GM19328 (cell line): ENCODE data around the gene DENND10.

Experiments
- ATAC-seq: cut with Tn5 transposase; IDR thresholded peaks from one replicate; pipeline ENCODE4 v1.9.1; 2021; ENCODE audit warnings: mild to moderate bottlenecking, moderate library complexity; ENCODE audit not compliant: unreplicated experiment

DENND10 gene

GRCh38 chr10:119103903-119104653, at the start of gene DENND10:
Gene DENND10, plus strand, starts transcription at chr10:119104113. Its CDS starts 30 bp downstream, at chr10:119104143.
- peak; percentile 72 for ATAC-seq

GRCh38 chr10:119055472-119055871, 48.4 kb upstream of the DENND10 start:
- no peak for ATAC-seq

GRCh38 chr10:119058010-119058409, 45.9 kb upstream of the DENND10 start:
- no peak for ATAC-seq

- ATAC-seq, result no peak
Measured at GRCh38 chr10:119059557-119059956, 44.4 kb upstream of the DENND10 start.

GRCh38 chr10:119060107-119060506, 43.8 kb upstream of the DENND10 start:
- no peak for ATAC-seq

- no peak for ATAC-seq
Measured at GRCh38 chr10:119061352-119061751, 42.6 kb upstream of the DENND10 start.

- ATAC-seq, result no peak
Measured at GRCh38 chr10:119061926-119062325, 42.0 kb upstream of the DENND10 start.

GRCh38 chr10:119070395-119071165, 33.3 kb upstream of the DENND10 start:
- ATAC-seq, result no peak

GRCh38 chr10:119073584-119073983, 30.3 kb upstream of the DENND10 start:
- ATAC-seq, result no peak

GRCh38 chr10:119078422-119079179, 25.3 kb upstream of the DENND10 start:
- ATAC-seq, result no peak

- ATAC-seq, result peak; percentile 54
Measured at GRCh38 chr10:119079599-119080520, 24.1 kb upstream of the DENND10 start.

- peak; percentile 82 for ATAC-seq
Measured at GRCh38 chr10:119080521-119081259, 23.2 kb upstream of the DENND10 start, which contains the start of gene EIF3A. Gene EIF3A, minus strand, starts transcription at chr10:119080817. Its CDS starts 141 bp downstream, at chr10:119080676.

GRCh38 chr10:119084896-119085295, 19.0 kb upstream of the DENND10 start:
- ATAC-seq, result no peak

GRCh38 chr10:119087271-119087882, 16.5 kb upstream of the DENND10 start:
- ATAC-seq, result no peak

- ATAC-seq, result no peak
Measured at GRCh38 chr10:119090026-119090795, 13.7 kb upstream of the DENND10 start.

GRCh38 chr10:119090968-119091367, 12.9 kb upstream of the DENND10 start:
- no peak for ATAC-seq

- no peak for ATAC-seq
Measured at GRCh38 chr10:119095640-119096039, 8.3 kb upstream of the DENND10 start.
